GM12891 (cell line): ENCODE results near the gene BTBD9.

Source experiments
- POLR2A ChIP-seq: IDR thresholded peaks from 2 replicates; pipeline ENCODE4 v1.6.1; 2011; ENCODE audit warnings: low read depth, low read length, control low read depth
- POLR2AphosphoS5 ChIP-seq: IDR thresholded peaks from 2 replicates; pipeline ENCODE4 v1.6.1; 2011; ENCODE audit warnings: low read depth, low read length, control low read depth
- TAF1 ChIP-seq: IDR thresholded peaks from 2 replicates; pipeline ENCODE4 v1.6.1; 2011; ENCODE audit warnings: low read depth, low read length, control low read depth

- TF ChIP-seq POLR2A (no peak), TAF1 (no peak), POLR2AphosphoS5 (no peak)
Measured at GRCh38 chr6:38525888-38526287, 113.8 kb downstream of the BTBD9 start.
